NK-92 (cell line): Measurements from ENCODE around the gene HSF2.

Experiments
- DNase-seq: peaks from one replicate; lab custom pipeline; 2025; ENCODE audit not compliant: unreplicated experiment; lab: John Stamatoyannopoulos, UW

The HSF2 gene

GRCh38 chr6:122399055-122399347 lies 451 bp upstream of the HSF2 start:
- DNase-seq, result no peak

GRCh38 chr6:122400121-122400450 lies 634 bp downstream of the HSF2 start:
- DNase-seq, result no peak

GRCh38 chr6:122400462-122401089 lies 1.1 kb downstream of the HSF2 start:
- DNase-seq, result no peak

- DNase-seq, result no peak
Observed at GRCh38 chr6:122401104-122401503, 1.7 kb downstream of the HSF2 start.

GRCh38 chr6:122404444-122404843 lies 5.0 kb downstream of the HSF2 start:
- DNase-seq, result no peak

- no peak for DNase-seq
Observed at GRCh38 chr6:122405417-122405816, 6.0 kb downstream of the HSF2 start.

- DNase-seq, result no peak
Observed at GRCh38 chr6:122406187-122406586, 6.7 kb downstream of the HSF2 start.

- DNase-seq, result no peak
Observed at GRCh38 chr6:122407712-122408111, 8.3 kb downstream of the HSF2 start.

GRCh38 chr6:122408240-122408639 lies 8.8 kb downstream of the HSF2 start:
- no peak for DNase-seq

- no peak for DNase-seq
Observed at GRCh38 chr6:122408702-122409458, 9.4 kb downstream of the HSF2 start.

- DNase-seq, result no peak
Observed at GRCh38 chr6:122412001-122412400, 12.5 kb downstream of the HSF2 start.

GRCh38 chr6:122416825-122417224 lies 17.4 kb downstream of the HSF2 start:
- DNase-seq, result no peak

- DNase-seq, result no peak
Observed at GRCh38 chr6:122422003-122422402, 22.6 kb downstream of the HSF2 start.

- DNase-seq, result no peak
Observed at GRCh38 chr6:122422614-122423267, 23.3 kb downstream of the HSF2 start.

GRCh38 chr6:122423734-122424133 lies 24.3 kb downstream of the HSF2 start:
- DNase-seq, result no peak

- no peak for DNase-seq
Observed at GRCh38 chr6:122426597-122426996, 27.1 kb downstream of the HSF2 start.

- DNase-seq, result no peak
Observed at GRCh38 chr6:122428781-122429180, 29.3 kb downstream of the HSF2 start.

GRCh38 chr6:122429323-122429722 lies 29.9 kb downstream of the HSF2 start:
- no peak for DNase-seq

GRCh38 chr6:122431780-122432179 lies 32.3 kb downstream of the HSF2 start:
- DNase-seq, result no peak

- DNase-seq, result no peak
Observed at GRCh38 chr6:122432816-122433215, 33.4 kb downstream of the HSF2 start.

GRCh38 chr6:122438975-122439374 lies 39.5 kb downstream of the HSF2 start:
- DNase-seq, result no peak

GRCh38 chr6:122445274-122445673 lies 45.8 kb downstream of the HSF2 start:
- no peak for DNase-seq

GRCh38 chr6:122449069-122449468 lies 49.6 kb downstream of the HSF2 start:
- no peak for DNase-seq
